Osteocyte (in vitro differentiated cells): Measurements from ENCODE around the gene ZFYVE28. TPM values are rescaled to one million over a fixed set of nuclear protein-coding genes. Genes with fewer than 3 reads are reported as not detected.
A peak's percentile ranks its signal among the peaks of the same experiment; 100 is the strongest.

Experiments
- DNase-seq: peaks from one replicate; pipeline ENCODE4 v3.0.0; 2021; ENCODE audit warnings: mixed read lengths; ENCODE audit not compliant: unreplicated experiment; ENCODE audit errors: extremely low spot score
- H3K27ac Mint-ChIP-seq: one replicate; pipeline ENCODE4 v1.8.0; 2021; ENCODE audit warnings: mild to moderate bottlenecking, mixed read lengths; ENCODE audit not compliant: unreplicated experiment
- H3K27me3 Mint-ChIP-seq: one replicate; pipeline ENCODE4 v1.8.0; 2021; ENCODE audit warnings: mixed read lengths; ENCODE audit not compliant: unreplicated experiment
- H3K36me3 Mint-ChIP-seq: one replicate; pipeline ENCODE4 v1.8.0; 2021; ENCODE audit warnings: mixed read lengths; ENCODE audit not compliant: unreplicated experiment
- H3K4me1 Mint-ChIP-seq: one replicate; pipeline ENCODE4 v1.8.0; 2021; ENCODE audit warnings: mixed read lengths; ENCODE audit not compliant: unreplicated experiment
- H3K4me3 Mint-ChIP-seq: one replicate; pipeline ENCODE4 v1.8.0; 2021; ENCODE audit warnings: mild to moderate bottlenecking, moderate library complexity, mixed read lengths; ENCODE audit not compliant: unreplicated experiment
- H3K9me3 Mint-ChIP-seq: one replicate; pipeline ENCODE4 v1.8.0; 2021; ENCODE audit warnings: mixed read lengths; ENCODE audit not compliant: unreplicated experiment
- CTCF ChIP-seq: fragments of 200-600 bp; sonication (generic); IDR thresholded peaks from 2 replicates; pipeline ENCODE4 v1.5.0; 2021; ENCODE audit warnings: antibody characterized with exemption, mild to moderate bottlenecking, moderate library complexity
- total RNA-seq: library from RNA; stranded (reverse); gene quantifications from 2 replicates; pipeline ENCODE4 v1.2.1, GENCODE V29; 2021

Gene ZFYVE28
- total RNA-seq, 1 donor from 2014 or later: 3.4 TPM

- TF ChIP-seq CTCF: no peak
- no peaks in the 10 kb centered on the region for H3K4me1 Mint-ChIP-seq
- DNase-seq: no peak
- no peaks in the 10 kb centered on the region for H3K36me3 Mint-ChIP-seq
- H3K9me3 Mint-ChIP-seq: no peaks in the 10 kb centered on the region
- no peak overlapping the region for H3K27ac Mint-ChIP-seq
- H3K4me3 Mint-ChIP-seq: no peak overlapping the region
- no peaks in the 10 kb centered on the region for H3K27me3 Mint-ChIP-seq
Observed at GRCh38 chr4:2336659-2337058, 81.8 kb downstream of the ZFYVE28 start.

- Mint-ChIP-seq H3K9me3 (no peaks in the 10 kb centered on the region), H3K27me3 (no peaks in the 10 kb centered on the region), H3K4me1 (peaks cover 4% of the 10 kb centered on the region), H3K4me3 (no peak overlapping the region), H3K36me3 (no peaks in the 10 kb centered on the region), H3K27ac (no peak overlapping the region)
- TF ChIP-seq CTCF: no peak
- peak; percentile 82 for DNase-seq
Observed at GRCh38 chr4:2335729-2336101, 82.7 kb downstream of the ZFYVE28 start.

GRCh38 chr4:2334826-2335728, 83.4 kb downstream of the ZFYVE28 start:
- Mint-ChIP-seq H3K4me1 (peaks cover 10% of the 10 kb centered on the region), H3K9me3 (no peaks in the 10 kb centered on the region), H3K4me3 (no peak overlapping the region), H3K27me3 (no peaks in the 10 kb centered on the region), H3K27ac (no peak overlapping the region), H3K36me3 (no peaks in the 10 kb centered on the region)
- TF ChIP-seq CTCF: no peak
- peak; percentile 70 for DNase-seq

GRCh38 chr4:2333916-2334644, 84.4 kb downstream of the ZFYVE28 start:
- peak; percentile 77 for DNase-seq
- peaks cover 20% of the 10 kb centered on the region for H3K4me1 Mint-ChIP-seq

More at GRCh38 chr4:2333916-2334644, 84.4 kb downstream of the ZFYVE28 start:
- H3K27ac Mint-ChIP-seq: no peak overlapping the region
- no peaks in the 10 kb centered on the region for H3K9me3 Mint-ChIP-seq
- TF ChIP-seq CTCF: no peak
- no peaks in the 10 kb centered on the region for H3K36me3 Mint-ChIP-seq
- H3K27me3 Mint-ChIP-seq: no peaks in the 10 kb centered on the region
- no peak overlapping the region for H3K4me3 Mint-ChIP-seq
